NB4 (cell line): ENCODE results near the gene ITSN1.

Experiments used
- DNase-seq: peaks from one replicate; pipeline ENCODE4 v3.0.0; 2010; ENCODE audit warnings: low read depth
- H3K4me3 ChIP-seq: one replicate; pipeline ENCODE4 v1.5.1; 2011; ENCODE audit warnings: mild to moderate bottlenecking, low read depth, low read length, moderate library complexity
- MYC ChIP-seq: IDR thresholded peaks from 2 replicates; pipeline ENCODE4 v1.6.1; 2011; ENCODE audit warnings: low read depth, low read length
- POLR2A ChIP-seq: IDR thresholded peaks from 2 replicates; pipeline ENCODE4 v1.6.1; 2011; ENCODE audit warnings: mild to moderate bottlenecking; ENCODE audit not compliant: insufficient read length; ENCODE audit errors: extremely low read depth
- TF ChIP-seq, protein P1 (sequence below): IDR thresholded peaks from 2 replicates; pipeline ENCODE4 v1.6.1; 2011; ENCODE audit warnings: low read depth, low read length
- TF ChIP-seq, protein P2 (sequence below): IDR thresholded peaks from one replicate; pipeline ENCODE4 v1.5.1; 2012; ENCODE audit warnings: low read depth, low read length

The ITSN1 gene

DNA sequence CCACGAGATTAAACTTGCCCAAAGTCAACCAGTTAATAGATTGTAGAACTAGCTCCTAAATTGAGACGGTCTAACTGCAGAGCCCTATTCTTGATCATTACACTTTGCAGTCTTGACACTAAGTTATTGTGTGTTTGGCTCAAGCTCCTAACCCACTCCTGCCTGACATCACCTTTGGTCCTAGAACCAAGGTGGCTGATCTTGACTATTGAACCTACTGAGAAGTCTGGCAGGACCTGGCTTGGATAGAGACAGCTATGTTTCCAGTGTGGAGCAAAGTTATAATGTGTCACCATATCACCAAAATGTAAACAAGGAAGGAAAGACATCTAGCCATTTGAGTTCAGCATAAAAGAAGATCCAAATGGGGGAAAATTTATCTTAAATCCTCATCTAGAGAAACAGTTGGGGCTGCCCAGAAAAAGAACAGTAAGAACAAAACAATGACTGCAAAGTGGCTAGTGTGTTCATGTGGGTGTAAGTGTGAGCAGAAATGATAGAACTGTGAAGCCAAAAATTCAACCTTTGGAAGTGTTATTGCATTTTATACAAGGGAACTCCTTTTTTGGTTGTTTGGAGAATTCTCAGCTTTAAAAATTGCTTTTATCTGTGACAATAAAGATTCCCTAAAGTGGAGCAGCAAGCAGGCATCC, 166.5 kb downstream of the ITSN1 start:
- TF ChIP-seq, protein P1, sequence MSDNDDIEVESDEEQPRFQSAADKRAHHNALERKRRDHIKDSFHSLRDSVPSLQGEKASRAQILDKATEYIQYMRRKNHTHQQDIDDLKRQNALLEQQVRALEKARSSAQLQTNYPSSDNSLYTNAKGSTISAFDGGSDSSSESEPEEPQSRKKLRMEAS: no peak
- TF ChIP-seq POLR2A: no peak
- TF ChIP-seq, protein P2, sequence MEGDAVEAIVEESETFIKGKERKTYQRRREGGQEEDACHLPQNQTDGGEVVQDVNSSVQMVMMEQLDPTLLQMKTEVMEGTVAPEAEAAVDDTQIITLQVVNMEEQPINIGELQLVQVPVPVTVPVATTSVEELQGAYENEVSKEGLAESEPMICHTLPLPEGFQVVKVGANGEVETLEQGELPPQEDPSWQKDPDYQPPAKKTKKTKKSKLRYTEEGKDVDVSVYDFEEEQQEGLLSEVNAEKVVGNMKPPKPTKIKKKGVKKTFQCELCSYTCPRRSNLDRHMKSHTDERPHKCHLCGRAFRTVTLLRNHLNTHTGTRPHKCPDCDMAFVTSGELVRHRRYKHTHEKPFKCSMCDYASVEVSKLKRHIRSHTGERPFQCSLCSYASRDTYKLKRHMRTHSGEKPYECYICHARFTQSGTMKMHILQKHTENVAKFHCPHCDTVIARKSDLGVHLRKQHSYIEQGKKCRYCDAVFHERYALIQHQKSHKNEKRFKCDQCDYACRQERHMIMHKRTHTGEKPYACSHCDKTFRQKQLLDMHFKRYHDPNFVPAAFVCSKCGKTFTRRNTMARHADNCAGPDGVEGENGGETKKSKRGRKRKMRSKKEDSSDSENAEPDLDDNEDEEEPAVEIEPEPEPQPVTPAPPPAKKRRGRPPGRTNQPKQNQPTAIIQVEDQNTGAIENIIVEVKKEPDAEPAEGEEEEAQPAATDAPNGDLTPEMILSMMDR: no peak
- no peak for TF ChIP-seq MYC
- no peak for DNase-seq
- no peak overlapping the region for H3K4me3 ChIP-seq

DNA sequence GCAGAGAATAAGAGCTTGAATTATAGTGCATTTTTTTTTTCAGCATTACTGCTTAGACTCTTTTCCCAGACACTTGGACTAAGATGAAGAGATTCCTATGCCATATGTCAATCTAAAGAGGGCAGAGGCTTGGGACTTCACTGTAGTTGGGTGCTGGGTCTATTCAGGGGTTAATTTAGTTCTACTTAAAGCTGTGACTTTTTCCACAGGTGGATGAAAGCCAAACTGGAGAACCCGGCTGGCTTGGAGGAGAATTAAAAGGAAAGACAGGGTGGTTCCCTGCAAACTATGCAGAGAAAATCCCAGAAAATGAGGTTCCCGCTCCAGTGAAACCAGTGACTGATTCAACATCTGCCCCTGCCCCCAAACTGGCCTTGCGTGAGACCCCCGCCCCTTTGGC, 168.5 kb downstream of the ITSN1 start:
- TF ChIP-seq POLR2A (no peak), MYC (no peak)
- TF ChIP-seq, protein P1: no peak
- TF ChIP-seq, protein P2: no peak
- no peak for DNase-seq
- H3K4me3 ChIP-seq: no peak overlapping the region

DNA sequence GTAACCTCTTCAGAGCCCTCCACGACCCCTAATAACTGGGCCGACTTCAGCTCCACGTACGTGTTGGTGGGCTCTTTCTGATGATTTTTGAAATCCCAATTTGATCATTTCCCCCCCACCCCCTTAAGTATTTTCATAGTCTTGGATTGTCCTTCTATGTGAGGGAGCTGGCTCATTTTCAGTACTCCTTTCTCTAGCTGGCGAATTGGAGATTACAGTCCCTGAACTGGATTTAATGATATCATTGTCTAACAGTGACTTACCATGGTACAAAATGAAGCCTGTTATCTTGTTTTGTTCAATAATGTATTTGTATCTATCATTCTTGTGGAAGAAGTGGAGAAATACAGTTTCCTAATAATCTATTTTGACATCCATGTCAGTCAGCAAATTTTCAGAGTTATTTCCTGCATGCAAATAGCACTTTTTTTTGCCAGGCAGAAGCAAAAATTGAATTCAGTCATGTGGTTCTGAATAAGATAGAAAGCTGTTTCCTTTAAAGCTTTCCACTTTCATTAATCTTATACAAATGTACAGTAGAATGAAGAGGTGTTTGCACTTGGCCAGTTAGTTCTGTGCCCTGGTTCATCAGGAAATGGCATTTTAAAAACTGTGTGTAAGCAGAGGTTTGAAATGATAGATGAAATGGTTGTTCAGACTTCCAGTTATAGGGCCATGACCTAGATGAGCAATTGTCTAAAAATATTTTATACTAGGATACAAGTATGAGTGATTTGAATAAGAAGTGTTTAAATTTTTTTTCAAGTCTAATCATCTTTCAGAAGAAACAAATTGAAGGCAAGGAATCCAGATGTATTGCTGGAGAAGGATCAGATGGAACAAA, 169.1 kb downstream of the ITSN1 start:
- no peak for DNase-seq
- H3K4me3 ChIP-seq: no peak overlapping the region
- TF ChIP-seq MYC: no peak
- TF ChIP-seq, protein P1: no peak
- TF ChIP-seq, protein P2: no peak
- TF ChIP-seq POLR2A: no peak

DNA sequence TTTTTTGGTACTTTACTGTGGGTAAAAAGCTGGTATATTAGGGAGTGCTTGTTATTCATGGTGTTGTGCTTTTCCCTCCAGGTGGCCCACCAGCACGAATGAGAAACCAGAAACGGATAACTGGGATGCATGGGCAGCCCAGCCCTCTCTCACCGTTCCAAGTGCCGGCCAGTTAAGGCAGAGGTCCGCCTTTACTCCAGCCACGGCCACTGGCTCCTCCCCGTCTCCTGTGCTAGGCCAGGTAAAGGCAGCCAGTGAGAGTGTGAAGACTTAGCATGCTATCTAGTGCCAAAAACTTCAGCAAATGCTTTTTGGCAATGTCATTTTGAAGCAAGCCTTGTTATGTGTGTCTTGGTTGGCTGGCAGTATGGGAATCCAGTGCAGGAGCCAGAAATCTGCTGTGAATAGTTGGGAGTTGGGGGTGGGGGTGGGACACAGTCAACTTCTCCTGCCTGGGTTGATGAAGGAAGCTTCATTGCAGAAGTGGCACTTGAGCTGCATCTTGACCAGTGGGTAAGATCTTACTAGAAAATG, 171.6 kb downstream of the ITSN1 start:
- H3K4me3 ChIP-seq: no peak overlapping the region
- no peak for DNase-seq
- no peak for TF ChIP-seq MYC

DNA sequence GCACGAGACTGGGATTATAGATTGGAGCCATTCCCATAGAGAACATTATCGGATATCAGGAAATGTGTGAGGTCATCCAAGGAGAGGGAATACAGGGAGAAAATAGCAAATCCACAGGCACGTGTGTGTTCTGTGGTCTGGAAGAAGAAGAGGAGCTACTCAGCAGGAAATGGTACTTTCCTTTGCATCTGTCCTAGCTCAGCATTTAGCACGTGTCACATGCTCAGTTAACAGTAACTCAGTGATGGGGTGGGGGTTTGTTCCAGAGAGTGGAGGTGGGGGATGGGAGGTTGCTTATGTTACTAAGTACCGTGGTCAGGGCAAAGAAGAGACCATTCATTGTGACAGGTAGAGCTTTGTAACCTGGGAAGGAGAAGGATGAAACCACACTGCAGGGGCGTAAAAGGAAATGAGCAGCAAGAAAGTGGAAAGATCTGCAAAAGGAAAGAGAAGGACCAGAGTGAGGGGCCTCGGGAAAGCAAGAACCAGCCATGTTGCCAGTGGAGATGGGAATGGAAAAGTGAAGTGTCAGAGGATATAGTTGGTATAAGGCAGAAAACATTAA, 172.9 kb downstream of the ITSN1 start:
- no peak overlapping the region for H3K4me3 ChIP-seq
- no peak for DNase-seq
- TF ChIP-seq, protein P1: no peak
- TF ChIP-seq MYC (no peak), POLR2A (no peak)
- TF ChIP-seq, protein P2: no peak

DNA sequence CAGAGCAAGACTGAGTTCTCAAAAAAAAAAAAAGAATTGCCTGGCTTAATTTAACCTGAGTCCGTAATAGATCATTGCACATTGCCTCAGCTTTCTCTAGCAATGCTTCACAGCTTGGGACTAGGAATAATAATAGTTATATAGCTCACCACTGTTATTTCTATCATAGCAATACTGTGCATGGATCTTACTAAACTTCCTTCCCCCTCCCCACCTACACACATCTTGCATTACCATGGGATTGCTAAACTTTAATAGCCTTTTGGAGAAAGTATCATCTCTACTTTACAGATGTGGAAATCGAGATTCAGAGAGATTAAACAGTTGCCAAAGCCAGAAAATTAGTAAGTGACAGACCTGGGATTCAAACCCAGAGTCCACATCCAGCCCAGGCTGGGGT, 173.9 kb downstream of the ITSN1 start:
- TF ChIP-seq, protein P1: no peak
- TF ChIP-seq, protein P2: no peak
- TF ChIP-seq POLR2A: no peak
- no peak for TF ChIP-seq MYC

More for the DNA sequence above, 173.9 kb downstream of the ITSN1 start:
- DNase-seq: no peak
- no peak overlapping the region for H3K4me3 ChIP-seq
